ENCODE results near the gene RNF144B. TPM values are rescaled to one million over a fixed set of nuclear protein-coding genes. Genes with fewer than 3 reads are reported as not detected.
"Not testable (repeated sequence)": the region's sequence is repeated elsewhere in the genome, so short reads cannot be mapped to it uniquely, and the experiment has no call there.

RNF144B gene
- polyA plus RNA-seq, 4 donors = 15.7 to 20.5 (median 17.9) TPM

DNA sequence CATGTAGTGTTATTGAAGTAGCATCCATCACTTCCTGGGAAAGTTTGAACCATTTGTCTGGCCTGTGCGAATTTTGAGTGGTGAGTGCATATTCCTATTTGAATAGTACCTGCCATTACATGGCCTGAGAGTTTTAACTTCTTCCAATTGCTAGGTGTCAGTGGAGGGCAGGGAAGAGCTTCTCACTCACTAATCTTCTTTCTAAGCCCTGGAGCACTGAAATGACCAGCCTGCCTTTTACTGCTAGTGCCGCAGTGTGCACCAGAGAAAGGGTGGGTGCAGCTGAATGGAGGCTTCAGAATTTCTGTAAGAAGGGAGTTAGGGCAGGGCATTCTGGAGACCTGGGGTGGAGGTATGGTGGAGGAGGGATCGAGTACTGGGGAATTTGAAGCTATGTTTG, 45.5 kb downstream of the RNF144B start:
- no peak for DNase-seq (ENCODE audit: low read depth in 4 of 4, low spot score in 3 of 4)

DNA sequence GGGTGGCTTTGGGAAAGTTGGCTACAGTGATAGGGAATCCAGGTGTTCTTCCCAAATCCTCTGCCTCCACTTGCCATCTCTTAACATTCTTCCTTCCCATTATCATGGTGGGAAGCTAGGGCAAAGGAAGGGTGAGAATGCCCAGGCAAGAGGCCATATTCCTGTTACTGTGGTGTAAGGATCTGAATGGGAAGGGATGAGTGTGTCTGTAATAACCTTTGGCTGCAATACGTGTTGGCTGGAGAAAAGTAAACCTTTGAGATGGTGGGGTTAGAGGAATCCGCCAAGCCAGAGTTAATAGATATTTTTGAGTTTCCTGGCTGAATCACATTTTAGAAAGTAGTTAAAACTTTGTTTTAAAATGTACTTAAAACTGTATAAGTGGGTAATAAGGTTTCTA, 45.9 kb downstream of the RNF144B start:
- no peak for DNase-seq (ENCODE audit: low read depth in 4 of 4, low spot score in 3 of 4)

DNA sequence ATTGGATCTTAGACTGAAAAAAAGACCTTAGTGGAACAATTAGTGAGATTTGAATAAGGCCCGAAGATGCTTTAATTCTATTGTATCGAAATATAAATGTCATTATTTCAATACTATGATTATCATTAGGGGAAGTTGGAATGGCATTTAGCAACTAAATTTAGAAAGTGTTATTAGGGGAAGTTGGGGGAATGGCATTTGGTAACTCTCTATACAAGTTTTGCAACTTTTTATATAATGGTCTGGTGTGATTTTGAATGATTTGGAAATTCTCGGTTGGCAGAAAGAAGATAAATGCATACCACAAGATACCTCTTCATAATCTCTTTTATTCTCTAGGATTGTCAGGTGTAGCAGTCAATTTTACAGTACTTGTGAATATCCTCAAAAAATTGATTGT, 49.2 kb downstream of the RNF144B start:
- DNase-seq (ENCODE audit: low read depth in 4 of 4, low spot score in 3 of 4) = no peak

DNA sequence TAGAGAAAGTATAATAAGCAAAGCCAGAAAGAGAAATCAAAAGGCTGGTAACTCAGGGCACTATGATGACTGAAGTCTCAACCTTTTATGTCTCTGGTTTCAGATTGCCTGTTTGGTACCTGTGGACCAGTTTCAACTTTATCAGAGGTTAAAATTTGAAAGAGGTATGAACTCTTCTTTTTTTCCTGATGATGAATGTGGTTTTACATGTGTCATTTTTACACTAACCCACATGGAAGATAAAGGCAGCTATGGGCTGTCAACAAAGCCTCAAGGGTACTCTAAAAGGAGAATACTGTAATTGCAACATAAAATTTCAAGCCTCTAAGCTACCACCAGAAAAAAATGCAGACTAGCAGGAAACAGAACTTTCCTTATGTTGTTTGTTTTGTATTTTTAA, 52.4 kb downstream of the RNF144B start:
- no peak for DNase-seq (ENCODE audit: low read depth in 4 of 4, low spot score in 3 of 4)

DNA sequence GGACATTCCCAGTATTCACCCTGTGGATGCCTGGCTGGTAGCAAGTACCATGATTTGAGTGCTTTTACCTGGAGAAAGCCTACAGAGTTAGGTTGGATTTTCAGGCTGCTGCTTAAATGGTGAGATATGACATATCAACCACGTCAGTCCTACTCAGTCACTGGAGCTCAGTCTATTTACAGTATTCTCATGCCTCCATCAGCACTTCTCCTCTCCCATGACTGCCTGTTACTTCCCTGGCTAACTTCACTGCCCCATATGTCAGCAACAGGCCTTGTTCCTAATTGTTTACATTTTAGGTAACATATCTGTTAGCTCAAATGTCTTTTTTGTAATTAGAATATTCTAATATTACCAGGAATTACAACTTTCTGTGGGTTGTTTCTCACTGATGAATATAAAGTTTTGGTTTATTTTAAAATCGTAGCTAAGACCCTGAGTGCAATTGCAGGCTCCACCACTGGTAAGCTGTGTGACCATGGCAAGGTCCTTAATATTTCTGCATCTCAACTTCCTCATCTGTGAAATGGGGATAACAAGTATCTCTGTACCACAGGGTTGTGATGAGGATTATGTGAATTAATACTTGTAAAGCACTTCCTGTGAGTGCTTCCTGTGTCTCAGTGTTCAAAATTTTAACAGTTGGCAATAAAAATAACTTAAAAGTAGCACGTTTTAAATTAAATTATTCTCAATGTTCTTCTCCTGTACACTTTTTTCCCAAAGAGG, 54.3 kb downstream of the RNF144B start:
- DNase-seq (ENCODE audit: low read depth in 4 of 4, low spot score in 3 of 4) = no peak

DNA sequence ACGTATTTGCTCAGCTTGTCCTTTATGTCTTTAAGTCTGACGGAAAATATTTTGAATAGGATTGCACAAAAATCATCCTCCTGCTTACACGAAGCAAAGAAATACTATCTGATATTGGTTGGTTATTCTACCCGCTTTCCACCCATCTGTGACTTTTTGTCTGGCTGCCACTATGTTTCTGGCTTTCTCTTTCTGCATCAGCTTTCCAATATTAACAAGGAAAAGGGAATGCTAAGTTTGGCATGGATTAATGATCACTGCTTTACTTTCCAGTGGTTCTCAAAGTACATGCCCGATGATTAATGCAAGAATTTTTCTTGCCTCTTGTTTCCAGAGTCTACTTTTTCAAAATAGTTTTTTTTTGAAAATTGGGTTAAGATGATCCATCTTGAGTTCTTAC, 57.0 kb downstream of the RNF144B start:
- no peak for DNase-seq (ENCODE audit: low read depth in 4 of 4, low spot score in 3 of 4)

DNA sequence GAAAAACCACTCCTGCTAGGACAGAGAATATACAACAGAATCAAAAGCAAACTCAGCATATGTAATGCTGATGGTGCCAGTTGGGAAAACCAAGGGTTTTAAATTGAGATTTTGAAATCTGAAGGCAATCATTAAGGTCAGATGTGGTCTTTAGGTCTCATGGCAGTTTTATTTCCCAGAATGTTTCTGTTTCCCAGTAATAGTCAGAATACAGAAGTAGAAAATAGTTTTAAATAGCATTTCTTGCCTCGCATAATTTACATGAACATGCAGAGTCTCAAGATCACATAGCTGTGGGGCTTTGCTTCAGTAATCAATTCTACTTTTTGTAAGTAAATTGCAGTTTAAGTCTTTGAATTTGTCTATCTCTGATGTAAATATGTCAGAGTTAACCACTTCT, 58.1 kb downstream of the RNF144B start:
- DNase-seq (ENCODE audit: low read depth in 4 of 4, low spot score in 3 of 4) = no peak

DNA sequence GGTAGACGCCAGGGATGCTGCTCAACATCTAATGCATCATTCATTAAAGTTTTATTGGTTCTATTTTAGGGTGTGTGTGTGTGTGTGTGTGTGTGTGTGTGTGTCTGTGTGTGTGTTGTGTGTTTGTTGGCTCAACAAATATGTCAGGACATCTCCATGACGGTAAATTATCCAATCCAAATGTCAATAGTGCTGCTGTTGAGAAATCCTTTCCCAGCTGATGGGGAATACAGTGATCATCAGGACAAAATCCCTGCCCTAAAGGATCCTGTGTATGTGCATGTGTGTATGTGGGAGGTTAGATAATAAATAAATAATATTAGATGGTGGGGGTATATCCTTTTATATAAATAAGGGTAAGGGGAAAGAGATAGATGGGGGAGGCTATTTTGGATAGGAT, 59.6 kb downstream of the RNF144B start:
- DNase-seq (ENCODE audit: low read depth in 4 of 4, low spot score in 3 of 4) = no peak

DNA sequence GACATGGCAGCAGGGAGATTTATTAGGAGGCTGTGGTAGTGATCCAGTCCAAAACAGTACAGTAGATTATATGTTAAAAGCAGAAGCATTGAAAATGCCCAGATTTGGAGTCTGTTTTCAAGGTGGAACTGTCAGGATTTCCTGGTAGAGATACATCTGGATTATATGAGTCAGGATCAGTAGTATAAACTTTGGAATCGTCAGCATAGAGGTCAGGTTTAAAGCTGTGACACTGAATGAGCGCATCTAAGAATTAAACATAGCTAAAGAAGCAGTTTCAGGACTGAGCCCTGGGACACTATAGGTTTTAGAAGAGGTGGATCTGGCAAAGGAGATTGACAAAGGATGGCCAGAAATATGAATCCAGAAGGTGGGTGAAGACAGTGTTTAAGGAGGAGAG, 60.4 kb downstream of the RNF144B start:
- no peak for DNase-seq (ENCODE audit: low read depth in 4 of 4, low spot score in 3 of 4)

DNA sequence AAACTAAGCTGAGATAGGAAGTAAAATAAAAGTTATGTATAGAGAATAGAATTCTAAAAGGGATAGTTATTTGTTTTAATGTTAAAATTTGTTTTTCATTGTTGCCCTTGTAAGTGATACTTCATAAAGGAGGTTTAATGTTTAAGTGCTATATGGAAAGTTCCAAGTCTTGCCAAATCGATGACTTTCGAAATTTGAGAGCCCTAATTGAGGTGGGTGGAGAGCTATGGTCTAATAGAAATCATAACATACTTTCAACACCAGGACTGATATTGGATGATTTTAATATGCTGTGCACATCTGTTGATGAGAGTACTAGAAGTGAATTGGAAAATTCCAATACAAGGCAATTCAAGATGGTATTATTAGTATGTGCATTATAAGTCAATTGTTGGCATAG, 64.6 kb downstream of the RNF144B start:
- DNase-seq (ENCODE audit: low read depth in 4 of 4, low spot score in 3 of 4) = no peak

DNA sequence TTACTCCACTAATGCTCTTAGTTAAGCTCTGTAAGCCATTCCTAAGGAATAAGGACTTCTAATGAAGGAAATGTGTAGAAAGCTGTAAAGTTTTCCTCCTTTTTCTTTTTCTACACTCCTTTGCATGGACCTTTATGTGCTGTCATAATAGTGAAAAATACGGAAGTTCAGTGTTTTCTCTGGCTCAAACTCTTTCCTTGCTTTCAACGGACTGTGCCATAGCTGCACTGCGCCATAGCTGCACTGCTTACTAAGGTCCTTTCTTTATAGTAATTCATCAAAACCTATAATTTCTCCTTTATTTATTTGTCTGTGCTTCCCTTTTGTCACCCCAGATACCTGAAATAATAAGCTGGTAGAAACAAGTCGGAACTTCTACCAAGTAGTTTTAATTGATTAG, 67.3 kb downstream of the RNF144B start:
- no peak for DNase-seq (ENCODE audit: low read depth in 4 of 4, low spot score in 3 of 4)

DNA sequence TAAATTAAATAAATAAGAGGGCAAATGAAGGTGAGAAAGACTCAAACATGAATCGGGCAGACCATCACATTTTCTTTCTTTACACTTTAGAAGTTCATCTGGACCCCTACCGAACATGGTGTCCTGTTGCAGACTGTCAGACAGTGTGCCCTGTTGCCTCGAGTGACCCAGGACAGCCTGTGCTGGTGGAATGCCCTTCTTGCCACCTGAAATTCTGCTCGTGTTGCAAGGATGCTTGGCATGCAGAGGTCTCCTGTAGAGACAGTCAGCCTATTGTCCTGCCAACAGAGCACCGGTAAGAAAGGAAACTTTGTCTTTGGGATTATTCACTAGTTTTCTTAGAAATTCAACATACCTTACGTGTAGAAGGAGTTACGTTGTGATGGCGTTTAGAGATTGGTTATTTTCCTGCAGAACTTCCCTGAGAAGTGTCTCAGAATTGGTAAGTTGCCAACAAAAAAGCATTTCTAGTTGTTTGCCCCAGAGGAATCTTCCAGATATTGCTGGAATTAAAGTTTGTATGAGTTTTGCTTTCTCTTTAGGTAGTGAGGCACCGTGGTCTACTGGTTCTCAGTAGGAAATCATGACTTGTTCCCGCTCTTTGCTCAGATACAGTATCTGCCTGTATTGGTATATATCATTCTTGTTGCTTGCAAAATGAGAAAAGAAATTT, 70.1 kb downstream of the RNF144B start:
- DNase-seq (ENCODE audit: low read depth in 4 of 4, low spot score in 3 of 4) = no peak

DNA sequence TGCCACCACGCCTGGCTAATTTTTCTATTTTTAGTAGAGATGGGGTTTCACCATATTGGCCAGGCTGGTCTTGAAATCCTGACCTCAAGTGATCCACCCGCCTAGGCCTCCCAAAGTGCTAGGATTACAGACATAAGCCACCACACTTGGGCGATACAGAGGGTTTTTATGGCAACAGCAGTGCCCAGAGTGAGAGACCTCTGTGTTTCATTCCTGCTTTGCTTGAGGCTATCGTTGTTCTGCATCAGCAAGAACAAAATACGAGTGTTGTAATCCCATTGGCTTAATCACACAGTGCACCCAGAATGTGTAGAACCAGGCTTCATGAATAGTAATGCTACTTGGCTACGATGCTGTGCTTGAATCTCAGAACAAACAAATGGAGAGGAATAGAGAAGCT, 70.9 kb downstream of the RNF144B start:
- DNase-seq (ENCODE audit: low read depth in 4 of 4, low spot score in 3 of 4) = not testable (repeated sequence)

DNA sequence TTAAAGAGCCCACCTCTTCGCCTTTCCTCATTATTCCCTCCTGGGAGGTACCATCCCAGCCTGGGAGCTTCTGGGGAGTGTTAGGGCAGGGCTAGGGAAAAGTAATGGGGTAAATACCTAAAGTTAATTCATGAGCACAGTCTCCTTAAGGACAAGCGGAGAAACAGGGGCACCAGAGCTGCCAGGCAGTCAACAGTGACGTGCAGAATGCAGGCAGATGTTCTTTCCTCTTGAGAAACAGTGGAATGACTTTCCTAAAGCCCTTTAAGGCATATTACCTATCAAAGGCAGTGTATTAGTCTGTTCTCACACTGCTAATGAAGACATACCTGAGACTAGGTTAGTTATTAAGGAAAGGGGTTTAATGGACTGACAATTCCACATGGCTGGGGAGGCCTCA, 76.3 kb downstream of the RNF144B start:
- DNase-seq (ENCODE audit: low read depth in 4 of 4, low spot score in 3 of 4) = no peak

DNA sequence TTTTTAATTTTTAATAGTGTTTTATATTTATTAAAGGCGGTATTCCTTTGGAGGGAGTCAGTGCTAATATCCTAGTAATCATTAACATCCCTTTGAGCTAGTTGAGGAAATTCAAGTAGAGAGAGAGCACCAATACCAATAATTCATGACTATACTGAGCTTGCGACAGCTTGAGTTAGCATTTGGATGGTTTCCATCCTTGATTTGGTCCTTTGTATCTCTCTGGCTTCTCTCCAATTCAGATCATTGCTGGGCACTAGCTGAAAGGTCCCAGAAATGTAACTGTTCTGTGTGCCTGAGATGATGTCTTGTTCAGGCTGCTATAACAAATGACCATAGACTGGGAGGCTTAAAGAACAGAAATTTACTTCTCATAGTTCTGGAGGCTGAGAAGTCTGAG, 77.0 kb downstream of the RNF144B start:
- DNase-seq (ENCODE audit: low read depth in 4 of 4, low spot score in 3 of 4) = no peak

DNA sequence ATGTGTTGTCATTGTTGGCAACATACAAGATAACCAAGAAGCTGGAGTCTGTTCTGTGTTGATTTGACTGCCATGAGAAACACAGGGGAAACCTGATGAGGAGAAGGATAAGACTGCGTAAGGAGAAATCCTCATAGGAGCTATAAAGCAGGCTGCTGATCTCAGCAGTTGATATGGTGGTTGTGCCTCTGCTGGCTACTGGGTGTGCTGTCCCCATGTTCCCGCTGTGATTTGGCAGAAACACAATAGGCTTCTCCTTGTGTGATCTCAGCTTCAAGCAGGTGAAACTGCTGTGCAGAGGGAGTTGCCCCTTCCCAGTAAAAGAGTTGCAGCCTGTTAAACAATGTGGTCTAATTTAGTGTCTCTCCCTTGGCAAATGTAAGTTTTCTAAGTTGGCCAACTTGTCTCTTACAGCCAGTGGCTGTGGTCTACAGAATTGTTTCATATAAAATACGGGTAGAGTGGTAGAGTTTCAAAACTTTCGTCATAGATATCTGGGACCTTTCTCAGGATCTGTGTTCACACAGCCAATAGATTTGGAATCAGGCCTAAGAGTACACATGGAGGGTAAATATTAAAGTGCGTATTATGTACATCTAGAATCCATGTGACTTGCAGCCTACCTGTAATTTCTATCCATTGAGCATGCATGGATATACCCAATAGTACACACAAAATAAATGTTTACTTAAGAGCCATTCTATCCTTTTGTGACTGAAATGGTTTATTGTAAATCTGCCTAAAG, 78.4 kb downstream of the RNF144B start:
- DNase-seq (ENCODE audit: low read depth in 4 of 4, low spot score in 3 of 4) = no peak

DNA sequence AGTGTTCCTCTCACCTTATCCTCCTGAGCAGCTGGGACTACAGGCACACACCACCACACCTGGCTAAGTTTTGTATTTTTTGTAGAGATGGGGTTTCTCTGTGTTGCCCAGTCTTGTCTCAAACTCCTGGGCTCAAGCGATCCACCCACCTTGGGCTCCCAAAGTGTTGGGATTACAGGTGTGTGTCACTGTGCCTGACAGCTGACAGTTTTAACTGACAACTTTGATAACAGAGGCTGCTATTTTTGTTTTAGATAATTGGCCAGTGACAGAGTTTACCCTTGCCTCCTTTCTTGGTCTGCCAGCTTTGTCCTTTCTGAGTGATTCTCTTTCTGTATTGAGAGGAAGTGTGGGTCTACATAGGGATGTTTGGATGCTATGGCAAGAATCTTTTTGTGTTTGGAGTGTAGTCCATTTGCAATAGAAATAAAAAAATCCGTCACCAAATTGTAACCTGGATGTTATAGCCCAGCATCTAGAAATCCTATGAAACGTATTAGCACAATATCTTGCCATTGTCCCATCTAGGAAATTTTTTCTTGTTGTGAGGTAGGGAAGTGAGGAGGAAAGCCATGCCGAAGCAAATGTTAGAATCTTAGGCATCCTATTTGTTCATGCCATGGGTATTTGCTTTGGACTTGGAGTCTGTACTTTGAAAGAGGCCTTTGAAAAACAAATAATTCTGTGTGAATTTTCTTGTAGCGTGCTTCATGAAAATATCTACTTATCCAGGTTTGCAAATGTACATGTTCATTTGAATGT, 80.8 kb downstream of the RNF144B start:
- DNase-seq (ENCODE audit: low read depth in 4 of 4, low spot score in 3 of 4) = no peak

DNA sequence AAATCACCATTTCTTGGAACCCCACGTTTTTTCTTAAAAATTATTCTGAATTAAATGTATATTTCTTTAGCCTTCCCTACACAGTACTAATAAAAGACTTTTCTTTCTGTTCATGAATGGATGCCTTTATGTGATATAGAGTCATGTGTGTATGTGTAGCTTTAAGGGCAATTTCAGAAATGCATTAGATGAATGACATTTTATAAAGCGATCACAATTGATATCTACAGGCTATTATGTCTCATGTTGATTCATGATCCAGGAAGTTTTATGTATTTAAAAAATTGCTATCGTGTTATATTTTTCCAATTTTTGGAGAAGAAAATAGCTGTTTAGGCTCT, 81.3 kb downstream of the RNF144B start:
- no peak for DNase-seq (ENCODE audit: low read depth in 4 of 4, low spot score in 3 of 4)

DNA sequence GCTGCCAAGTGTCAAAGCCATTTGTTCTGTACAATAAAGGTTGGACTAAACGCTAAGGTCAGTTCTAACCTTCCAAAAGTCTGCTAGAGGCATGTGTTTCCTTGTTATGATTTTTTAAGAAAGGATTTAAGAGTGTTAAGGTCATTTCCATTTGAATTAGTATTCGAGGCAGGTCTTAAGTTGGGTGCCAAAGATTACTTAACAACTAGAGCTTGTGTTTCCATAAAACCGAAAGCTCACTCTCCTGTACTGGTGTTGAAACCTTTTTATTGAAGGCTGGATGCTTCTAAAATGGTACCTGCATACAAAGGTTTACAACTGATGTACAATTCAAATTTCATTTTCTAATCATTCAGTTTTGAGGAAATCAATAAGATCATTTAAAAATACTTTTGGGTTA, 82.4 kb downstream of the RNF144B start:
- no peak for DNase-seq (ENCODE audit: low read depth in 4 of 4, low spot score in 3 of 4)

DNA sequence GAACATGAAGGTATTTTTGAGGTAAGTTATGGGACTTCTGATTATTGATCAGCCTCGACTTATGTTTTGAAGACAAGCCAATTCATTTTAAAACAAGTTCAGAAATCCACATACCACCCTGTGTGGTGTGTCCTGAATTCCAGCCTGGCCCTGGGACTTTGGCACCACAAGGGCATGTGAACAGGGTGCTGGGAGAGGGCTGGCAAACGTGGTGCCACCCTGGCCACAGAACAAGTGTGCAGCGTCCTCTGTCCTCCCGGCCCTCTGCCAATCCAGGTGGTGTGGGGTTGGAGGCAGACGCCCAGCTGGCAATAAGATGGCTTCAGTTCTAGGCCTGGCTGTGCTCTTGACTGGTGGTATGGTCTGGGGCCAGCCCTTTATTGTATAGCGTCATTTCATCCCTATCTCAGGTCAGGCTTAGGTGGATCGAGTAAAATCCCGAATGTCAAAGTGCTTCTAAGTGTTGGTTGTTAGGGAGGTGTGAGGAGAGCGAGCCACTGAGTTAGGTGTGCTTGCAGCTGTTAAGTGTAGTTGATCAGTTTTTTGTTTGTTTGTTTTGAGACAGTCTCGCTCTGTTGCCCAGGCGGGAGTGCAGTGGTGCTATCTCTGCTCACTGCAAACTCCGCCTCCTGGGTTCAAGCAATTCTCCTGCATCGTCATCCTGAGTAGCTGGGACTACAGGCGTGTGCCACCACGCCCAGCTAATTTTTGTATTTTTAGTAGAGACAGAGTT, 84.2 kb downstream of the RNF144B start:
- no peak for DNase-seq (ENCODE audit: low read depth in 4 of 4, low spot score in 3 of 4)

DNA sequence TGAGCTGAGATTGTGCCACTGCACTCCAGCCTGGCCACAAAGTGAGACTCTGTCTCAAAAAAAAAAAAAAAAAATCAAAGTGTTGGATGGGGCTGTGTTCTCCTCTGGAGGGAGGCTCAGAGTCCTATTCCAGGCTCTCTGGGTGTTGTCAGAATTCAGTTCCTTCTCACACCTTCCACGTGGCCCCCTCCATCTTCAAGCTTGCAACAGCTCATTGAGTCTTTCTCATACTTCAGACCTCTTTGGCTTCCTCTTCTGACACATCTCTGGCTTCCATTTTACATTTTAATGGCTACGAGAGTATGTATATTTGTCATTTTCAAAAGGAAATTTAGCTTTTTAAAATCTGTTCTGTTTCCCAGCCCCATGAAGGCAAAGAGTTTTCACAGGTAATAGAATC, 85.8 kb downstream of the RNF144B start:
- DNase-seq (ENCODE audit: low read depth in 4 of 4, low spot score in 3 of 4) = no peak
